Sigmoid colon (tissue), 7 donors: ENCODE measurements around the gene HECW1. TPM values are rescaled to one million over a fixed set of nuclear protein-coding genes. Genes with fewer than 3 reads are reported as not detected.
"Not testable (repeated sequence)": the region's sequence is repeated elsewhere in the genome, so short reads cannot be mapped to it uniquely, and the experiment has no call there.

ENCODE experiments used
- DNase-seq: peaks from one replicate; pipeline ENCODE4 v3.0.0-alpha.2; 2019
- H3K27ac ChIP-seq, 4 donors: fragments of 200-600 bp; sonication (generic); one replicate each; pipeline ENCODE4 v1.5.1; 2016 to 2019; ENCODE audit warnings: mild to moderate bottlenecking in 1 of 4
- H3K27me3 ChIP-seq, 3 donors: fragments of 200-600 bp; sonication (generic); one replicate each; pipeline ENCODE4 v1.5.1; 2019; ENCODE audit warnings: mild to moderate bottlenecking in 1 of 3
- H3K36me3 ChIP-seq, 4 donors: fragments of 200-600 bp; sonication (generic); one replicate each; pipeline ENCODE4 v1.5.1; 2016 to 2019
- H3K4me1 ChIP-seq, 4 donors: fragments of 200-600 bp; sonication (generic); one replicate each; pipeline ENCODE4 v1.5.1; 2017 to 2019
- H3K4me3 ChIP-seq, 4 donors: fragments of 200-600 bp; sonication (generic); one replicate each; pipeline ENCODE4 v1.5.1; 2017 to 2019; ENCODE audit warnings: mild to moderate bottlenecking in 2 of 4, moderate library complexity in 1 of 4
- H3K9me3 ChIP-seq, 4 donors: fragments of 200-600 bp in 3 of 4; sonication (generic) in 3 of 4; one replicate each; pipeline versions ENCODE4 v1.5.1 to v1.6.1; 2013 to 2019
- CTCF ChIP-seq, 4 experiments: fragments of 450-650 bp in 3 of 4; fragments of 200-600 bp in 1 of 4; IDR thresholded peaks; one replicate each; pipeline ENCODE4 v1.5.1; 2016 to 2019; ENCODE audit warnings: antibody characterized with exemption in 4 of 4, mild to moderate bottlenecking in 3 of 4, moderate library complexity in 2 of 4
- EP300 ChIP-seq, 4 donors: sonication (generic); formaldehyde crosslinking; IDR thresholded peaks; one replicate each; pipeline ENCODE4 v1.6.1; 2017; ENCODE audit warnings: antibody characterized with exemption in 4 of 4
- POLR2A ChIP-seq, 2 donors: fragments of 450-650 bp; IDR thresholded peaks; one replicate each; pipeline ENCODE4 v1.6.1; 2016; ENCODE audit warnings: antibody characterized with exemption in 2 of 2, mild to moderate bottlenecking in 2 of 2, moderate library complexity in 2 of 2
- POLR2AphosphoS5 ChIP-seq, 4 donors: sonication (generic); formaldehyde crosslinking; IDR thresholded peaks; one replicate each; pipeline ENCODE4 v1.6.1; 2017; ENCODE audit warnings: antibody characterized with exemption in 4 of 4
- WGBS, 2 donors: extraction: QIAGEN DNeasy Blood & Tissue Kit; methylation state at CpG; one replicate each; pipeline ENCODE4 v1.1.7; 2013; 5-methylcytosine and 5-hydroxymethylcytosine counted together
- intact Hi-C: fragments of 100-400 bp; cut with DNase I; formaldehyde crosslinking; loops from one replicate; pipeline ENCODE4 v1.15.1; 2023
- polyA plus RNA-seq, 3 donors: library from polyadenylated mRNA; stranded (reverse); fragments of 200-250 nt; gene quantifications; one replicate each; pipeline ENCODE4 v1.2.3, GENCODE V29; 2013
- total RNA-seq, 4 donors: library from RNA; depleted of rRNA; stranded (reverse); fragments of >200 nt; gene quantifications; one replicate each; pipeline ENCODE4 v1.1.0, GENCODE V29; 2016
- donor health status: healthy with polysubstance abuse.
- donor health status: Bipolar disorder and iron deficiency.
- donor health status: healthy.

Gene HECW1
- total RNA-seq (1 to 10 TPM in 3 of 4 donors, under 1 TPM in 1; 0.33 to 7.8 (median 1.3) TPM), polyA plus RNA-seq (1 to 10 TPM in 2 of 3 donors, under 1 TPM in 1; 0.34 to 4.8 (median 1.2) TPM)

DNA sequence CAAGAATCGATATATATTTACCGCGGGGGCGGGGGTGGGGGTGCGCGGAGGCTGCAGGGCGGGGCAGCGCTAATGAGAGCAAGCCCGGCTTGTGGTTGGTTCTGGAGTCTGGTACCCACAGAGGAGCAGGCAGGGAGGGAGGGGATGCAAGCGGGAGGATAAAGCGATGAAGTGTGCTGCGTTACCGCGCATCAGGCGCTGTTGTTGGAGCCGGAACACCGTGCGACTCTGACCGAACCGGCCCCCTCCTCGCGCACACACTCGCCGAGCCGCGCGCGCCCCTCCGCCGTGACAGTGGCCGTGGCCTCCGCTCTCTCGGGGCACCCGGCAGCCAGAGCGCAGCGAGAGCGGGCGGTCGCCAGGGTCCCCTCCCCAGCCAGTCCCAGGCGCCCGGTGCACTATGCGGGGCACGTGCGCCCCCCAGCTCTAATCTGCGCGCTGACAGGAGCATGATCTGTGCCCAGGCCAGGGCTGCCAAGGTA lies at the start of gene HECW1:
HECW1 (plus strand) TSS at position 189 of the 482 bp plus-strand sequence. CDS start 131,259 bp downstream, outside the sequence.
- DNase-seq = no peak
- H3K27me3 ChIP-seq = peaks cover 23 to 84% (median 50%) of the 10 kb centered on the region in 3 donors
- H3K9me3 ChIP-seq = no peaks in the 10 kb centered on the region
- 3 to 8% methylated on average over 46 of the region's 46 CpGs for WGBS, 2 donors
- intact Hi-C loops = no loop called here
- TF ChIP-seq POLR2AphosphoS5 (IDR thresholded peaks at IDR 0.05) = no peak
- no peak for TF ChIP-seq CTCF (IDR thresholded peaks at IDR 0.05)
- TF ChIP-seq EP300 (IDR thresholded peaks at IDR 0.05) = no peak
- TF ChIP-seq POLR2A (IDR thresholded peaks at IDR 0.05) = no peak
- no peak within 1 kb of the TSS for H3K27ac ChIP-seq
- H3K4me1 ChIP-seq = peaks cover 0 to 25% (median 23%) of the 10 kb centered on the region in 4 donors
- H3K36me3 ChIP-seq = no peaks in the 10 kb centered on the region
- peak within 1 kb of the TSS; percentile 10 to 53 (median 38) for H3K4me3 ChIP-seq

DNA sequence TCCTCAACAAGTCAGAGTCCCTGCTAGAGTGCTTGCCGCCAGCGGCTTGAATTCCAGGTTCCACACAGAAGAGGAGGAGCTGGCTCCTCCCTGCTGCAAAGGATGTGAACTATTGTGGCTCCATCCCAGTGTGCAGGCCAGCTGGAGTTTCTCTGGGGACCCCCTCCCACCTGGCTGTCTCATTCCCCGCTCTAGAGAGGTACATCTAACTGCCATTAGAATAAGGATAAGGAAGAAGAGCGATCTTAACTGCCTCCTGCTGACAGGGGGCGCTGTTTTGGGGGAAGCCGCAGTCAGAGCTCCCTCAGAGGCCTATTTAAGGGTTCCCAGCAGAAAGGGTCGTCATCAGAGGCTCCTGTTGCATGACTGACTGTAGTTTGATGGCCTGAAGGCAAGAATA lies 40.8 kb upstream of the HECW1 start:
- no peak for DNase-seq
- Histone ChIP-seq H3K4me1 (no peaks in the 10 kb centered on the region), H3K27me3 (no peaks in the 10 kb centered on the region), H3K36me3 (no peaks in the 10 kb centered on the region), H3K4me3 (no peak overlapping the region), H3K27ac (no peak overlapping the region), H3K9me3 (peaks cover 0 to 3% (median 0%) of the 10 kb centered on the region in 4 donors)
- 61 to 64% methylated on average over 7 of the region's 7 CpGs for WGBS, 2 donors
- TF ChIP-seq POLR2AphosphoS5 (IDR thresholded peaks at IDR 0.05) (no peak), EP300 (IDR thresholded peaks at IDR 0.05) (no peak), POLR2A (IDR thresholded peaks at IDR 0.05) (no peak)
- intact Hi-C loops = no loop called here

GRCh38 chr7:43072530-43072929 lies 39.9 kb upstream of the HECW1 start:
- H3K4me1 ChIP-seq = no peaks in the 10 kb centered on the region
- no peak overlapping the region for H3K4me3 ChIP-seq
- intact Hi-C loops = no loop called here
- TF ChIP-seq POLR2AphosphoS5 (IDR thresholded peaks at IDR 0.05) = no peak
- TF ChIP-seq POLR2A (IDR thresholded peaks at IDR 0.05) = no peak
- no peak for TF ChIP-seq CTCF (IDR thresholded peaks at IDR 0.05)
- TF ChIP-seq EP300 (IDR thresholded peaks at IDR 0.05) = no peak
- DNase-seq = no peak
- no peaks in the 10 kb centered on the region for H3K27me3 ChIP-seq
- H3K27ac ChIP-seq = no peak overlapping the region
- H3K9me3 ChIP-seq = peaks cover 0 to 3% (median 0%) of the 10 kb centered on the region in 4 donors
- 15 to 28% methylated on average over 6 of the region's 6 CpGs for WGBS, 2 donors
- no peaks in the 10 kb centered on the region for H3K36me3 ChIP-seq

DNA sequence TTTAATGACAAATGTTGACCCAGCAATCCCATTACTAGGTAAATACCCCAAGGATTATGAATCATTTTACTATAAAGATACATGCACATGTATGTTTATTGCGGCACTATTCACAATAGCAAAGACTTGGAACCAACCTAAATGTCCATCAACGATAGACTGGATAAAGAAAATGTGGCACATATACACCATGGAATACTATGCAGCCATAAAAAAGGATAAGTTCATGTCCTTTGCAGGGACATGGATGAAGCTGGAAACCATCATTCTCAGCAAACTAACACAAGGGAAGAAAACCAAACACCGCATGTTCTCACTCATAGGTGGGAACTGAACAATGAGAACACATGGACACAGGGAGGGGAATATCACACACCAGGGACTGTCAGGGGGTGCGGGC lies 38.6 kb upstream of the HECW1 start:
- DNase-seq, H3K9me3 ChIP-seq, H3K36me3 ChIP-seq, intact Hi-C loops, H3K27me3 ChIP-seq, H3K27ac ChIP-seq, H3K4me1 ChIP-seq, H3K4me3 ChIP-seq: not testable (repeated sequence)
- 96 to 97% methylated on average over 4 of the region's 4 CpGs for WGBS, 2 donors

DNA sequence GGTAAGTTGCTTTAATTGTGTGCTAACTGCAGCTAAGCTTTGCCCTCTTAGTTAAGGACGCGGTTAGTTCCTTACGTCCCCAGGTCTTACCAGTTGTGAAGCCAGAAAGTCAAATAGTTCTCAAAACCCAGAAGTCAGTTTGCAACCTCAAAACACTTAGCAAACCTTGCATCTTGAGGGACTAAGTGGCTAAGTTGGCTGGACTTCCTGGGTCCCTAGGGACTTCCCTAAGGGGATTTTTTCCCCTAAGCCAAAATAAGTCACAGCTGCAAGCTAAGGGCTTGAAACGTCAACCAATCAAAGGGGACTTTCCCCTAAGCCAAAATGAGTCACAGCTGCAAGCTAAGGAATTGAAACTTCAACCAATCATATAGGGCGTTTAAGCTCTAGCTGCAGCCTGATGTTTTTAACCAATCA lies 36.2 kb upstream of the HECW1 start:
- TF ChIP-seq POLR2AphosphoS5 (IDR thresholded peaks at IDR 0.05) = no peak
- TF ChIP-seq CTCF (IDR thresholded peaks at IDR 0.05) = no peak
- TF ChIP-seq POLR2A (IDR thresholded peaks at IDR 0.05) = no peak
- no peak for TF ChIP-seq EP300 (IDR thresholded peaks at IDR 0.05)
- Histone ChIP-seq H3K4me1 (no peaks in the 10 kb centered on the region), H3K9me3 (peaks cover 0 to 3% (median 0%) of the 10 kb centered on the region in 4 donors), H3K4me3 (no peak overlapping the region), H3K36me3 (no peaks in the 10 kb centered on the region), H3K27ac (no peak overlapping the region), H3K27me3 (no peaks in the 10 kb centered on the region)
- WGBS, 2 donors = 73 to 79% methylated on average over 5 of the region's 5 CpGs
- intact Hi-C loops = no loop called here
- DNase-seq = no peak

- no peak overlapping the region for H3K27ac ChIP-seq
- TF ChIP-seq EP300 (IDR thresholded peaks at IDR 0.05) = no peak
- TF ChIP-seq POLR2AphosphoS5 (IDR thresholded peaks at IDR 0.05) = no peak
- no peak for TF ChIP-seq POLR2A (IDR thresholded peaks at IDR 0.05)
- TF ChIP-seq CTCF (IDR thresholded peaks at IDR 0.05) = no peak
- H3K4me3 ChIP-seq = no peak overlapping the region
- H3K36me3 ChIP-seq = no peaks in the 10 kb centered on the region
- H3K27me3 ChIP-seq = no peaks in the 10 kb centered on the region
- WGBS, 2 donors = 93 to 96% methylated on average over 14 of the region's 14 CpGs
- H3K9me3 ChIP-seq = peaks cover 0 to 3% (median 0%) of the 10 kb centered on the region in 4 donors
- DNase-seq = no peak
- no peaks in the 10 kb centered on the region for H3K4me1 ChIP-seq
- intact Hi-C loops = no loop called here
Observed at GRCh38 chr7:43076606-43077005, 35.8 kb upstream of the HECW1 start.
